GM19438 (cell line): ENCODE data around the gene GPR25.
A peak's percentile ranks its signal among the peaks of the same experiment; 100 is the strongest.

ENCODE experiments used
- ATAC-seq: cut with Tn5 transposase; IDR thresholded peaks from one replicate; pipeline ENCODE4 v1.9.1; 2021; ENCODE audit warnings: low read depth; ENCODE audit not compliant: unreplicated experiment

The GPR25 gene

GRCh38 chr1:200872446-200873115, at the start of gene GPR25:
GPR25 (plus strand) TSS chr1:200872981; CDS start chr1:200873038, 57 bp downstream.
- ATAC-seq: no peak

GRCh38 chr1:200831091-200831490, 41.7 kb upstream of the GPR25 start:
- ATAC-seq: no peak

- no peak for ATAC-seq
Observed at GRCh38 chr1:200834383-200834782, 38.4 kb upstream of the GPR25 start.

GRCh38 chr1:200836213-200836612, 36.6 kb upstream of the GPR25 start:
- no peak for ATAC-seq

GRCh38 chr1:200837931-200838571, 34.7 kb upstream of the GPR25 start:
- ATAC-seq: no peak

GRCh38 chr1:200838676-200839445, 33.9 kb upstream of the GPR25 start:
- no peak for ATAC-seq

- ATAC-seq: no peak
Observed at GRCh38 chr1:200845360-200845759, 27.4 kb upstream of the GPR25 start.

- ATAC-seq: no peak
Observed at GRCh38 chr1:200846398-200846797, 26.4 kb upstream of the GPR25 start.

GRCh38 chr1:200849430-200849829, 23.4 kb upstream of the GPR25 start:
- ATAC-seq: no peak

- ATAC-seq: no peak
Observed at GRCh38 chr1:200850554-200850953, 22.2 kb upstream of the GPR25 start.

GRCh38 chr1:200856716-200857357, 15.9 kb upstream of the GPR25 start:
- no peak for ATAC-seq

- no peak for ATAC-seq
Observed at GRCh38 chr1:200857804-200858203, 15.0 kb upstream of the GPR25 start.

- no peak for ATAC-seq
Observed at GRCh38 chr1:200861937-200862647, 10.7 kb upstream of the GPR25 start.

- no peak for ATAC-seq
Observed at GRCh38 chr1:200862713-200863415, 9.9 kb upstream of the GPR25 start.

GRCh38 chr1:200866116-200866515, 6.7 kb upstream of the GPR25 start:
- no peak for ATAC-seq

GRCh38 chr1:200866521-200866920, 6.3 kb upstream of the GPR25 start:
- peak; percentile 85 for ATAC-seq

- ATAC-seq: no peak
Observed at GRCh38 chr1:200867018-200867811, 5.6 kb upstream of the GPR25 start.

- no peak for ATAC-seq
Observed at GRCh38 chr1:200869376-200869752, 3.4 kb upstream of the GPR25 start.

GRCh38 chr1:200869753-200870391, 2.9 kb upstream of the GPR25 start:
- peak; percentile 37 for ATAC-seq
